ENCODE results near the gene HMCN2. TPM values are rescaled to one million over a fixed set of nuclear protein-coding genes. Genes with fewer than 3 reads are reported as not detected.

The HMCN2 gene
- total RNA-seq, 4 donors from 2014 or later: 24.8 to 61.7 (median 36.1) TPM

GRCh38 chr9:130236436-130236985, 29.0 kb upstream of the HMCN2 start:
- no peak for DNase-seq
- H3K4me1 ChIP-seq: peaks cover 0 to 13% (median 0%) of the 10 kb centered on the region in 4 donors
- TF ChIP-seq POLR2A (IDR thresholded peaks at IDR 0.05) (no peak), CTCF (IDR thresholded peaks at IDR 0.05) (no peak)
- peak overlapping the region in 3 of 4 donors; percentile 35 to 54 (median 38) for H3K27ac ChIP-seq
- no peaks in the 10 kb centered on the region for H3K27me3 ChIP-seq
- H3K9me3 ChIP-seq: no peaks in the 10 kb centered on the region
- H3K4me3 ChIP-seq: no peak overlapping the region
- no peaks in the 10 kb centered on the region for H3K36me3 ChIP-seq

- peak overlapping the region in 3 of 4 donors; percentile 35 to 54 (median 38) for H3K27ac ChIP-seq
- no peaks in the 10 kb centered on the region for H3K36me3 ChIP-seq
- H3K4me3 ChIP-seq: no peak overlapping the region
- no peak for TF ChIP-seq CTCF (IDR thresholded peaks at IDR 0.05)
- no peak for TF ChIP-seq POLR2A (IDR thresholded peaks at IDR 0.05)
- no peak for DNase-seq
- H3K27me3 ChIP-seq: no peaks in the 10 kb centered on the region
- no peaks in the 10 kb centered on the region for H3K9me3 ChIP-seq
- H3K4me1 ChIP-seq: peaks cover 0 to 13% (median 0%) of the 10 kb centered on the region in 4 donors
Observed at GRCh38 chr9:130237076-130237475, 28.5 kb upstream of the HMCN2 start.

- Histone ChIP-seq H3K4me1 (peaks cover 0 to 13% (median under 1%) of the 10 kb centered on the region in 4 donors), H3K36me3 (no peaks in the 10 kb centered on the region), H3K9me3 (no peaks in the 10 kb centered on the region), H3K27ac (peak overlapping the region in 1 of 4 donors; percentile 54), H3K4me3 (no peak overlapping the region), H3K27me3 (no peaks in the 10 kb centered on the region)
- TF ChIP-seq POLR2A (IDR thresholded peaks at IDR 0.05) (no peak), CTCF (IDR thresholded peaks at IDR 0.05) (no peak)
- no peak for DNase-seq
Observed at GRCh38 chr9:130237763-130238524, 27.6 kb upstream of the HMCN2 start.

- no peak for DNase-seq
- no peak overlapping the region for H3K4me3 ChIP-seq
Observed at GRCh38 chr9:130239363-130239695, 26.2 kb upstream of the HMCN2 start.

GRCh38 chr9:130239741-130240241, 25.8 kb upstream of the HMCN2 start:
- peaks cover 0 to 13% (median 4%) of the 10 kb centered on the region in 4 donors for H3K4me1 ChIP-seq
- no peaks in the 10 kb centered on the region for H3K9me3 ChIP-seq
- no peaks in the 10 kb centered on the region for H3K27me3 ChIP-seq
- H3K27ac ChIP-seq: peak overlapping the region in 1 of 4 donors; percentile 47
- H3K36me3 ChIP-seq: no peaks in the 10 kb centered on the region
- H3K4me3 ChIP-seq: no peak overlapping the region
- no peak for TF ChIP-seq CTCF (IDR thresholded peaks at IDR 0.05)
- TF ChIP-seq POLR2A (IDR thresholded peaks at IDR 0.05): no peak
- DNase-seq: peak in 2 of 3 donors; percentile 56 to 66

More at GRCh38 chr9:130239363-130239695, 26.2 kb upstream of the HMCN2 start:
- H3K4me1 ChIP-seq: peaks cover 0 to 13% (median 4%) of the 10 kb centered on the region in 4 donors
- H3K27me3 ChIP-seq: no peaks in the 10 kb centered on the region
- H3K36me3 ChIP-seq: no peaks in the 10 kb centered on the region
- no peak for TF ChIP-seq CTCF (IDR thresholded peaks at IDR 0.05)
- TF ChIP-seq POLR2A (IDR thresholded peaks at IDR 0.05): no peak
- H3K27ac ChIP-seq: no peak overlapping the region
- no peaks in the 10 kb centered on the region for H3K9me3 ChIP-seq
